ENCODE data around the gene PTBP2.

The PTBP2 gene

DNA sequence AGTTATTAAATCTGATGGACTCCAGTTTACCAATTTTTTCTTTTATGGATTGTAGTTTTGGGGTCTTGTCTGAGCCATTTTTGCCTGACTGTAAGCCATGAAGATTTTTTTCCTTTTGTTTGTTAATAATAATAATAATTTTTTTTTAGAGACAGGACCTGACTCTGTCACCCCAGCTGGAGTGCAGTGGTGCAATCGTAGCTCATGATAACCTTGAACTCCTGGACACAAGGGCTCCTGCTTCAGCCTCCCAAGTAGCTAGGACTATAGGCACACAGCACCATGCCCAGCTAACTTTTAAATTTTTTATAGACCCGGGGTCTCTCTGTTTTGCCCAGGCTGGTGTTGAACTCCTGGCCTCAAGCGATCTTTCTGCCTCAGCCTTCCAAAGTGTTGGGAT, 6.3 kb downstream of the PTBP2 start:
- TF ChIP-seq, protein P1, sequence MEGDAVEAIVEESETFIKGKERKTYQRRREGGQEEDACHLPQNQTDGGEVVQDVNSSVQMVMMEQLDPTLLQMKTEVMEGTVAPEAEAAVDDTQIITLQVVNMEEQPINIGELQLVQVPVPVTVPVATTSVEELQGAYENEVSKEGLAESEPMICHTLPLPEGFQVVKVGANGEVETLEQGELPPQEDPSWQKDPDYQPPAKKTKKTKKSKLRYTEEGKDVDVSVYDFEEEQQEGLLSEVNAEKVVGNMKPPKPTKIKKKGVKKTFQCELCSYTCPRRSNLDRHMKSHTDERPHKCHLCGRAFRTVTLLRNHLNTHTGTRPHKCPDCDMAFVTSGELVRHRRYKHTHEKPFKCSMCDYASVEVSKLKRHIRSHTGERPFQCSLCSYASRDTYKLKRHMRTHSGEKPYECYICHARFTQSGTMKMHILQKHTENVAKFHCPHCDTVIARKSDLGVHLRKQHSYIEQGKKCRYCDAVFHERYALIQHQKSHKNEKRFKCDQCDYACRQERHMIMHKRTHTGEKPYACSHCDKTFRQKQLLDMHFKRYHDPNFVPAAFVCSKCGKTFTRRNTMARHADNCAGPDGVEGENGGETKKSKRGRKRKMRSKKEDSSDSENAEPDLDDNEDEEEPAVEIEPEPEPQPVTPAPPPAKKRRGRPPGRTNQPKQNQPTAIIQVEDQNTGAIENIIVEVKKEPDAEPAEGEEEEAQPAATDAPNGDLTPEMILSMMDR (IDR thresholded peaks at IDR 0.05; ENCODE audit: low read depth, low read length, missing control alignments) = no peak

DNA sequence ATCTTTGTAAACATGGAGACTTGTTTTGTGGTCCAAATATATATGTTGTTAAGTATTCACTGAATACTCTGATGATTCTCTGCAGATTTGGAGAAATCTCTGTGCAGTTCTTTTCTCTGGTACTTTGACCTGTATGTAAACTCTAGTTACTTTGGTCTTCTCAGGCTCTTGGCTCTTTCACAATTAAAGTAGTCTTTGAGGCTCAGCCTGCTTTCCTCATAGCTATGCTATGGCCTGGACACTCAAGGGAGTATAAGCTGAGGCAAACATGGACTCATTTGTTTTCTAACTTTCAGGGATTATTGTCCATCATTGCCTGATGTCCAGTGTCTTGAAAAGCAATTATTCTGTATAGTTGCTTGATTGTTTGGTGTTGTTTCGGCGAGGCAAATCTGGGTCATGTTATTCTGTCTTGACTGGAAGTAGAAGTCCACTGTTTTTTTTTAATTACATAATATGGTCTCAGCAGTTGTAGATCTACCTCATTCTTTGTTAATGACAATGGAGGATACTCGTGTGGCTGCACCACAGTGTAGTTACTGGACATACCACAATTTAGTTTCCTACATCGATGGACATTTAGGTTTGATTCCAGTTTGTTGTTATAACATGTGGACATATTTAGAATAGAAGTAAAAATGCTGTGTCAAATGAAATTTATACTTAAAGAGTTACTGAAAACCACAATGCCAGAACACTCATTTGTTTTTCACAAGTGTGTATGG, 9.2 kb downstream of the PTBP2 start:
- TF ChIP-seq, protein P1 (IDR thresholded peaks at IDR 0.05; ENCODE audit: low read depth, low read length, missing control alignments) = no peak
- DNase-seq (ENCODE audit: low read depth) = no peak
- H3K4me3 ChIP-seq (ENCODE audit: low read depth, low read length) = no peak overlapping the region

More for the DNA sequence above, 6.3 kb downstream of the PTBP2 start:
- H3K4me3 ChIP-seq (ENCODE audit: low read depth, low read length) = no peak overlapping the region
- no peak for DNase-seq (ENCODE audit: low read depth)

DNA sequence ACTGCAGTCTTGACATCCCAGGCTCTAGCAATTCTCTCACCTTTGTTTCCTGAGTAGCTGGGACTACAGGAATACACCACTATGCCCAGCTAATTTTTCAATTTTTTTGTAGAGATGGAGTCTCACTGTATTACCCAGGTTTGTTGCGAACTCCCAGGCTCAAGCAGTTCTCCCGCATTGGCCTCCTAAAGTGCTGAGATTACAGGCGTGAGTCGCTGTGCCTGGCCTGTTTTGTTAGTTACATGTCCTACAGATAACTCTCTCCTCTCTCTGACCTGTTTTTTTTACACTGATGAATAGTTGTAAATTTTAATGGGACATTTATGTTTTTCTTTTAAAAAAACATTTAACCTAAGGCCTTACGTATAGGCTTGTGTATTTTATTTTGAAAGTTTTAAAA, 19.8 kb downstream of the PTBP2 start:
- no peak for DNase-seq (ENCODE audit: low read depth)

DNA sequence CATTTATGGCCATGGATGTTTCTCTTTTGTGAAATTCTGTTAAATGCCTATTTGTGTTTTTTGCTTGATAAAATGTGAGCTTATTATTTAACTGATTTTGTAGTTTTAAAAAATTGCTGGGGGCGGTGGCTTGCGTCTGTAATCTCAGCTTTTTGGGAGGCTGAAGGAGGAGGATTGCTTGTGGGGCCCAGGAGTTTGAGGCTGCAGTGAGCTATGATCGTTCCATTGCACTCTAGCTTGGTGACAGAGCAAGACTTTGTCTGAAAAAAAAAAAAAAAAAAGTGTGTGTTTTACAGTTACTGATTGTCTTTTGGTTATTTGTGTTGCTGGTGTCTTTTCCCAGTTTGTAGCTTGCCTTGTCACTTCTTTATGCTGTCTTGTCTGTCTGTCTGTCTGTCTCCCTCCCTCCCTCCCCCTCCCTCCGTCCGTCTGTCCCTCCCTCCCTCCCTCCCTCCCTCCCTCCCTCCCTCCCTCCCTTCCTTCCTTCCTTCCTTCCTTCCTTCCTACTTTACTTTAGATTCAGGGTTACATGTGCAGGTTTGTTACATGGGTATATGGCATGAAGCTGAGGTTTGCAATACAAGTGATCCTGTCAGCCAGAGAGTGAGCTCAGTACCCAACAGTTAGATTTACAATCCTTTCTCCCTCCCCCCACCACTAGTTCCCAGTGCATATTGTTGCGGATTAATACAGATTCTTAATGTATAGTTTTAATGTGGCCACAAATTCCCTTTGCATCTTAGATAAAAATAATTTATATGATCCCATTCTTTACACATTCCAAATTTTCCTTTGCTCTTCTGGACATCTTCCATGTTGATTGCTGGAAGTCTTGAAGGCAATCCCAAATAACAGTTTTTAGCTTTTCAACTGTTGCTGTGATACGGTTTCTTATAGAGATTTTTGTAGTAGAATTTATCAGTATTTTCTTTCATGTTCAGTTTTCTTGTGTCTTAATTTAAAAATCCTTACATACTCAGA, 25.1 kb downstream of the PTBP2 start:
- TF ChIP-seq, protein P1 (IDR thresholded peaks at IDR 0.05; ENCODE audit: low read depth, low read length, missing control alignments) = no peak
- no peak overlapping the region for H3K4me3 ChIP-seq (ENCODE audit: low read depth, low read length)
- no peak for DNase-seq (ENCODE audit: low read depth)

More for the DNA sequence above, 19.8 kb downstream of the PTBP2 start:
- no peak overlapping the region for H3K4me3 ChIP-seq (ENCODE audit: low read depth, low read length)
- TF ChIP-seq, protein P1 (IDR thresholded peaks at IDR 0.05; ENCODE audit: low read depth, low read length, missing control alignments) = no peak

DNA sequence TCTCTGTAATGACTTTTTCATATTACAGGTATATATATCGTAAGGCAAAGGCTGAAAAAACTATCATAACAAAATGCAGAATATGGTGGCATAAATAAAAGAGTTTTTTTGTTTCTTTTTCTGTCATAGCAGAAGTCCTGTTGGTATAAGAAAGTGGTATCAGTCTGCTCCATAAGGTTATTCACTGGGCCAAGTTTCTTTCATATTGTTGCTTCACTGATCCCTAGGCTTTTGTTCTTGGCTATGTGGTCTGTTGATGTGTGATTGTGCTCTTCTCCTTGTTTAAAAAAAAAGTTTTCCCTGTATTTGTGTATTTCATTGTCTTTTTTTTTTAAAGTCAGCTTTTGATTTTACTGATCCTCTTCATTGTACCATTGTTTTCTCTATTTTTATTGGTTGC, 26.0 kb downstream of the PTBP2 start:
- no peak overlapping the region for H3K4me3 ChIP-seq (ENCODE audit: low read depth, low read length)
- TF ChIP-seq, protein P1 (IDR thresholded peaks at IDR 0.05; ENCODE audit: low read depth, low read length, missing control alignments) = no peak
- no peak for DNase-seq (ENCODE audit: low read depth)

DNA sequence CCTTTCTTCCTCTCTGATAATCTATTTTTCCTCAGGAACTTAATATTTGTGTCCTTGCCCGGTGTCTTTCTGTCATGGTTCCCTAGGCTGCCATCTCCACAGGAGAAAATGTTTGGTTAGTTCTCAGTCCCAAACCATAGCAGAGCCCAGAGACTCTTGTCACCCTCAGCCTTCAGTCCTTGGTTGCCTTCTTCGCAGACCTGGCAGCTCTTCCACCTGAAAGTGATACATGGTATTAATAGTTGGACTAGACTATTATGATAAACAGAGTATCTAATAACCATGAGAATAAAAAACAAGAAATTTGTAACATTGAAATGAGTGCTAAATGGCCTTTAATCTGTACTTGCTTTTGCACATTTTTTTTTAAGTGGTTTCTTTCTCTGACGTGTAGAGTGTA, 26.5 kb downstream of the PTBP2 start:
- H3K4me3 ChIP-seq (ENCODE audit: low read depth, low read length) = no peak overlapping the region
- TF ChIP-seq, protein P1 (IDR thresholded peaks at IDR 0.05; ENCODE audit: low read depth, low read length, missing control alignments) = no peak
- DNase-seq (ENCODE audit: low read depth) = no peak

All from GM12864 (cell line).